Neural progenitor cell (in vitro differentiated cells): ENCODE measurements around the gene CKS2.

ENCODE experiments used
- CTCF ChIP-seq: fragments of 200-600 bp; sonication (generic); IDR thresholded peaks from 2 replicates; pipeline ENCODE4 v1.5.1; 2017; ENCODE audit warnings: antibody characterized with exemption, mild to moderate bottlenecking
- EZH2 ChIP-seq: fragments of 200-600 bp; sonication (generic); IDR thresholded peaks from 2 replicates; pipeline ENCODE4 v1.6.1; 2017; ENCODE audit warnings: antibody characterized with exemption, mild to moderate bottlenecking, moderate library complexity

DNA sequence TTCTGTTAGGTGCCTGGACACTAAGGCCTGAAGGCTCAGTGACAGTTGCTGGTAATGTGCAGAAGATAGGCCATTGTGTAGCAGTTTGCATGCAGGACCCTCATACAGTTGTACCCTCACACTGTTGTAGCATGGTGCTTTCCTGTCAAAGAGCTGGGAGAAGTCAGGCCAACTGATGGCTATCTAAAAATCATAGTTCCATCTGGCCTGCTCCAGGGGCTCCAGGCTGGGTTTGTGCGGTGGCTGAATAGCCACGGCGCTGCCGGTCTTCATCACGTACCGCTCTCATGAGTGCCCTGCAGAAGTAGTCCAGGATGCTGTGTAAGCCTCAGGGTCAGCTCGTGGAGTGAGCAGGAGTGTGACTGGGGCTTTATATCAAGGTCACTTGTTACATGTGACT, 19.5 kb downstream of the CKS2 start:
- TF ChIP-seq EZH2 (no peak), CTCF (no peak)
